ENCODE results near the gene ATF7. TPM values are rescaled to one million over a fixed set of nuclear protein-coding genes. Genes with fewer than 3 reads are reported as not detected.

The ATF7 gene
- total RNA-seq, 1 donor from 2014 or later, result 42.2 TPM

DNA sequence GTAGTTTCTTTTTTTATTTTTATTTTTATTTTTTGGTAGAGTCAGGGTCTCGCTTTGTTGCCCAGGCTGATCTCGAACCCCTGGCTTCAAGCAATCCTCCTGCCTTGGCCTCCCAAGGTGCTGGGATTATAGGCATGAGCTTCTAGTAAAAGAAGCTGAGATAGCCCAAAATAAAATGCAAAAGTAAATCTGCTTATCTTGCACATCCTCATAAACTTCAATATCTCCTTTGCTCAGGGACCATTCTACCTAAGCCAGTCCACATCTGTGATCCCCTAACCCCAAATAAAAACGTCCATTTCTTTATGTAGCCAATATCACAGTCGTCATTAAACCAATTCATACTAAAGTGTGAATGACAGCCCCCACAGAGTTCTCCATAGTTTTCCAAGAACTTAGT lies 36.3 kb downstream of the ATF7 start:
- Mint-ChIP-seq H3K27me3 (no peaks in the 10 kb centered on the region), H3K27ac (no peak overlapping the region), H3K9me3 (no peaks in the 10 kb centered on the region), H3K4me1 (ENCODE audit: unreplicated experiment) (peaks cover 31% of the 10 kb centered on the region), H3K36me3 (peaks cover 3% of the 10 kb centered on the region), H3K4me3 (no peak overlapping the region)
- TF ChIP-seq, protein P1, sequence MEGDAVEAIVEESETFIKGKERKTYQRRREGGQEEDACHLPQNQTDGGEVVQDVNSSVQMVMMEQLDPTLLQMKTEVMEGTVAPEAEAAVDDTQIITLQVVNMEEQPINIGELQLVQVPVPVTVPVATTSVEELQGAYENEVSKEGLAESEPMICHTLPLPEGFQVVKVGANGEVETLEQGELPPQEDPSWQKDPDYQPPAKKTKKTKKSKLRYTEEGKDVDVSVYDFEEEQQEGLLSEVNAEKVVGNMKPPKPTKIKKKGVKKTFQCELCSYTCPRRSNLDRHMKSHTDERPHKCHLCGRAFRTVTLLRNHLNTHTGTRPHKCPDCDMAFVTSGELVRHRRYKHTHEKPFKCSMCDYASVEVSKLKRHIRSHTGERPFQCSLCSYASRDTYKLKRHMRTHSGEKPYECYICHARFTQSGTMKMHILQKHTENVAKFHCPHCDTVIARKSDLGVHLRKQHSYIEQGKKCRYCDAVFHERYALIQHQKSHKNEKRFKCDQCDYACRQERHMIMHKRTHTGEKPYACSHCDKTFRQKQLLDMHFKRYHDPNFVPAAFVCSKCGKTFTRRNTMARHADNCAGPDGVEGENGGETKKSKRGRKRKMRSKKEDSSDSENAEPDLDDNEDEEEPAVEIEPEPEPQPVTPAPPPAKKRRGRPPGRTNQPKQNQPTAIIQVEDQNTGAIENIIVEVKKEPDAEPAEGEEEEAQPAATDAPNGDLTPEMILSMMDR (conservative IDR thresholded peaks at IDR 0.05), result no peak
- no peak for DNase-seq (ENCODE audit: extremely low spot score, unreplicated experiment)

- no peaks in the 10 kb centered on the region for H3K27me3 Mint-ChIP-seq
- peaks cover 31% of the 10 kb centered on the region for H3K4me1 Mint-ChIP-seq (ENCODE audit: unreplicated experiment)
- H3K9me3 Mint-ChIP-seq, result peaks cover 1% of the 10 kb centered on the region
- peaks cover 3% of the 10 kb centered on the region for H3K36me3 Mint-ChIP-seq
- no peak for DNase-seq (ENCODE audit: extremely low spot score, unreplicated experiment)
- TF ChIP-seq, protein P1 (conservative IDR thresholded peaks at IDR 0.05), result no peak
- no peak overlapping the region for H3K4me3 Mint-ChIP-seq
- H3K27ac Mint-ChIP-seq, result no peak overlapping the region
Observed at GRCh38 chr12:53589423-53589822, 36.8 kb downstream of the ATF7 start.

- H3K27ac Mint-ChIP-seq, result no peak overlapping the region
- H3K4me3 Mint-ChIP-seq, result no peak overlapping the region
- TF ChIP-seq, protein P1 (conservative IDR thresholded peaks at IDR 0.05), result no peak
- H3K27me3 Mint-ChIP-seq, result no peaks in the 10 kb centered on the region
- H3K4me1 Mint-ChIP-seq (ENCODE audit: unreplicated experiment), result peaks cover 24% of the 10 kb centered on the region
- H3K36me3 Mint-ChIP-seq, result peaks cover 3% of the 10 kb centered on the region
- no peak for DNase-seq (ENCODE audit: extremely low spot score, unreplicated experiment)
- H3K9me3 Mint-ChIP-seq, result peaks cover 3% of the 10 kb centered on the region
Observed at GRCh38 chr12:53588123-53588522, 38.1 kb downstream of the ATF7 start.

- no peak overlapping the region for H3K4me3 Mint-ChIP-seq
- H3K4me1 Mint-ChIP-seq (ENCODE audit: unreplicated experiment), result peaks cover 15% of the 10 kb centered on the region
- TF ChIP-seq, protein P1 (conservative IDR thresholded peaks at IDR 0.05), result no peak
- peaks cover 3% of the 10 kb centered on the region for H3K9me3 Mint-ChIP-seq
- H3K36me3 Mint-ChIP-seq, result peaks cover 3% of the 10 kb centered on the region
- DNase-seq (ENCODE audit: extremely low spot score, unreplicated experiment), result no peak
- H3K27ac Mint-ChIP-seq, result no peak overlapping the region
- H3K27me3 Mint-ChIP-seq, result no peaks in the 10 kb centered on the region
Observed at GRCh38 chr12:53586745-53587144, 39.4 kb downstream of the ATF7 start.

DNA sequence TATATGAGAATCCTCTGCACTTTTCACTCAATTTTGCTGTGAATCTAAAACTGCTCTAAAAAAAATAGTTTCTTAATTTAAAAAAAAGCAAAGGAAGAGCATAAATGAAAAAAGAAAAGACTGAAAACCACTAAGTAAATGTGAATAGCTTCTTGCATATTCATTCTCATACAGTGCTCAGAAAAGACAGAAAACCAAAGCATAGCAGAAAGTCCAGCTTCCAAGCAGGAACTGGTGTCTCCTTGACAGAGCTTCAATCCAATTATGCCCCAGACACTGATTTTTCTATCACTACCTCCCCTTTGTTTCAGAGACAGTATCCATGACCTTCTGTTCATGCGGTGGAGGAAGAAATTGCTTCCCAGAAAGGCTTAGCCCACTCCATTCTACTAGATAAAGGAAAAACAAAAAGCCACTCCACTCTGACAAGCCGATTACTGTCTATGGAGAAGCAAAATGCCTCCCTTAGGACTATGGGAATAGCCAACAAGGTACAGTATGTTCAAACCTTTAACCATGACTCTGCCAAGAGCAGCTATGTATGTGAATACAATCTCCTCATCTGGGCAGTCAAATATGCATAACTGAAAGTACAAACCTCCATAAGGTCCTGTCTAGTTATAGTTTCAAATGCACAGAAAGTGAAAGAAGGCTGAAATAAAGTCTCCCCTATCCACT lies 40.6 kb downstream of the ATF7 start:
- H3K4me3 Mint-ChIP-seq, result no peak overlapping the region
- H3K27me3 Mint-ChIP-seq, result no peaks in the 10 kb centered on the region
- peaks cover 6% of the 10 kb centered on the region for H3K4me1 Mint-ChIP-seq (ENCODE audit: unreplicated experiment)
- H3K36me3 Mint-ChIP-seq, result peaks cover 8% of the 10 kb centered on the region
- DNase-seq (ENCODE audit: extremely low spot score, unreplicated experiment), result no peak
- peaks cover 3% of the 10 kb centered on the region for H3K9me3 Mint-ChIP-seq
- no peak overlapping the region for H3K27ac Mint-ChIP-seq
- TF ChIP-seq, protein P1 (conservative IDR thresholded peaks at IDR 0.05), result no peak
